HEK293 (cell line): ENCODE measurements around the gene SLC9C1.

Experiments
- CTCF ChIA-PET: fragments of 350-600 bp; formaldehyde crosslinking; extraction: SDS; loops from one replicate; lab custom pipeline; 2021; ENCODE audit warnings: antibody characterized with exemption; lab: Yijun Ruan, JAX
- POLR2A ChIA-PET: fragments of 300-600 bp; formaldehyde crosslinking; extraction: SDS; loops from one replicate; lab custom pipeline; 2020; ENCODE audit warnings: antibody characterized with exemption, inconsistent platforms; lab: Yijun Ruan, JAX
- H3K27ac ChIP-seq: fragments of 200-500 bp; sonication (Bioruptor generic); 2 replicates; pipeline ENCODE4 v1.5.1; 2014; ENCODE audit warnings: low read depth, low read length, control low read depth, inconsistent platforms; ENCODE audit errors: extremely low read depth
- H3K36me3 ChIP-seq, 2 experiments: fragments of 200-500 bp in 1 of 2; sonication (Bioruptor generic) in 1 of 2; 1 replicate in 1 of 2; 2 replicates in 1 of 2; pipeline ENCODE4 v1.5.1; 2014 to 2017; ENCODE audit warnings: inconsistent platforms in 2 of 2, low read length in 2 of 2; ENCODE audit not compliant: control insufficient read depth in 2 of 2, insufficient read depth in 1 of 2
- H3K4me1 ChIP-seq: fragments of 200-500 bp; sonication (Bioruptor generic); 2 replicates; pipeline ENCODE4 v1.5.1; 2014; ENCODE audit warnings: mild to moderate bottlenecking, low read length, inconsistent platforms; ENCODE audit not compliant: control insufficient read depth, insufficient read depth
- H3K4me3 ChIP-seq: 2 replicates; pipeline ENCODE4 v1.5.1; 2011; ENCODE audit warnings: low read depth, mild to moderate bottlenecking, control low read depth, low read length, moderate library complexity
- H3K9me3 ChIP-seq: fragments of 200-500 bp; sonication (Bioruptor generic); 2 replicates; pipeline ENCODE4 v1.5.1; 2014; ENCODE audit warnings: low read depth, low read length, inconsistent platforms; ENCODE audit not compliant: control insufficient read depth, insufficient read depth
- HOXA7 ChIP-seq: sonication (generic); formaldehyde crosslinking; IDR thresholded peaks from 2 replicates; pipeline ENCODE4 v1.8.1; 2022; ENCODE audit warnings: missing genetic modification reagents, borderline replicate concordance
- KLF1 ChIP-seq: fragments of 450-650 bp; formaldehyde crosslinking; IDR thresholded peaks from 2 replicates; pipeline ENCODE4 v1.5.1; 2016; ENCODE audit warnings: missing biosample characterization, missing genetic modification characterization
- KLF7 ChIP-seq: fragments of 450-650 bp; formaldehyde crosslinking; IDR thresholded peaks from 2 replicates; pipeline ENCODE4 v1.5.1; 2016; ENCODE audit warnings: missing biosample characterization, missing genetic modification characterization, borderline replicate concordance
- RBAK ChIP-seq: fragments of 450-650 bp; formaldehyde crosslinking; IDR thresholded peaks from 2 replicates; pipeline ENCODE4 v1.5.1; 2016; ENCODE audit warnings: missing biosample characterization, missing genetic modification characterization
- ZBTB7A ChIP-seq: fragments of 450-650 bp; formaldehyde crosslinking; IDR thresholded peaks from 2 replicates; pipeline ENCODE4 v1.5.1; 2016; ENCODE audit warnings: low read depth, missing biosample characterization, missing genetic modification characterization
- ZNF112 ChIP-seq: fragments of 450-650 bp; formaldehyde crosslinking; IDR thresholded peaks from 2 replicates; pipeline ENCODE4 v1.5.0; 2017; ENCODE audit warnings: missing biosample characterization, missing genetic modification characterization
- ZNF174 ChIP-seq: fragments of 450-650 bp; formaldehyde crosslinking; IDR thresholded peaks from 2 replicates; pipeline ENCODE4 v1.5.0; 2017; ENCODE audit warnings: missing biosample characterization, mild to moderate bottlenecking, missing genetic modification characterization
- ZNF223 ChIP-seq: fragments of 450-650 bp; formaldehyde crosslinking; IDR thresholded peaks from 2 replicates; pipeline ENCODE4 v1.5.1; 2016; ENCODE audit warnings: missing biosample characterization, missing genetic modification characterization
- ZNF24 ChIP-seq: fragments of 450-650 bp; formaldehyde crosslinking; IDR thresholded peaks from 2 replicates; pipeline ENCODE4 v1.5.1; 2016; ENCODE audit warnings: missing biosample characterization, missing genetic modification characterization
- ZNF266 ChIP-seq: fragments of 450-650 bp; formaldehyde crosslinking; IDR thresholded peaks from 2 replicates; pipeline ENCODE4 v1.5.1; 2016; ENCODE audit warnings: missing biosample characterization, missing genetic modification characterization, low read depth
- ZNF292 ChIP-seq: fragments of 450-650 bp; formaldehyde crosslinking; IDR thresholded peaks from 2 replicates; pipeline ENCODE4 v1.5.1; 2016; ENCODE audit warnings: low read depth, missing biosample characterization, missing genetic modification characterization, borderline replicate concordance
- ZNF335 ChIP-seq: fragments of 450-650 bp; formaldehyde crosslinking; conservative IDR thresholded peaks from 2 replicates; pipeline ENCODE4 v1.5.1; 2016; ENCODE audit warnings: missing biosample characterization, missing genetic modification characterization
- ZNF341 ChIP-seq: fragments of 450-650 bp; formaldehyde crosslinking; IDR thresholded peaks from 2 replicates; pipeline ENCODE4; 2016; ENCODE audit warnings: low read depth, missing biosample characterization, missing genetic modification characterization
- ZNF354C ChIP-seq: fragments of 450-650 bp; formaldehyde crosslinking; IDR thresholded peaks from 2 replicates; pipeline ENCODE4 v1.5.1; 2016; ENCODE audit warnings: missing biosample characterization, missing genetic modification characterization, low read depth, borderline replicate concordance
- ZNF510 ChIP-seq: fragments of 450-650 bp; formaldehyde crosslinking; IDR thresholded peaks from 2 replicates; pipeline ENCODE4 v1.5.1; 2018; ENCODE audit warnings: mild to moderate bottlenecking, missing genetic modification characterization, missing biosample characterization; ENCODE audit not compliant: insufficient replicate concordance
- ZNF544 ChIP-seq: fragments of 450-650 bp; formaldehyde crosslinking; IDR thresholded peaks from 2 replicates; pipeline ENCODE4 v1.5.0; 2017; ENCODE audit warnings: missing biosample characterization, missing genetic modification characterization
- ZNF596 ChIP-seq: fragments of 450-650 bp; IDR thresholded peaks from 2 replicates; pipeline ENCODE4 v1.5.0; 2018; ENCODE audit warnings: missing biosample characterization, mild to moderate bottlenecking, missing genetic modification characterization, moderate library complexity
- ZNF664 ChIP-seq: fragments of 450-650 bp; formaldehyde crosslinking; IDR thresholded peaks from 2 replicates; pipeline ENCODE4 v1.5.1; 2016; ENCODE audit warnings: missing biosample characterization, missing genetic modification characterization
- ZNF792 ChIP-seq: fragments of 450-650 bp; formaldehyde crosslinking; IDR thresholded peaks from 2 replicates; pipeline ENCODE4 v1.5.1; 2016; ENCODE audit warnings: missing biosample characterization, missing genetic modification characterization
- ZSCAN16 ChIP-seq: fragments of 450-650 bp; formaldehyde crosslinking; IDR thresholded peaks from 2 replicates; pipeline ENCODE4 v1.5.1; 2016; ENCODE audit warnings: missing biosample characterization, missing genetic modification characterization
- ZSCAN23 ChIP-seq: fragments of 450-650 bp; formaldehyde crosslinking; IDR thresholded peaks from 2 replicates; pipeline ENCODE4 v1.5.1; 2016; ENCODE audit warnings: missing biosample characterization, missing genetic modification characterization
- TF ChIP-seq, protein P1 (sequence below): fragments of 450-650 bp; formaldehyde crosslinking; IDR thresholded peaks from 2 replicates; pipeline ENCODE4 v1.5.1; 2016; ENCODE audit warnings: missing biosample characterization, missing genetic modification characterization
- TF ChIP-seq, protein P2 (sequence below): fragments of 450-650 bp; IDR thresholded peaks from 2 replicates; pipeline ENCODE4 v1.5.1; 2018; ENCODE audit warnings: missing biosample characterization, missing genetic modification characterization
- TF ChIP-seq, protein P3 (sequence below): fragments of 450-650 bp; formaldehyde crosslinking; IDR thresholded peaks from 2 replicates; pipeline ENCODE4 v1.5.1; 2016; ENCODE audit warnings: missing biosample characterization, missing genetic modification characterization
- TF ChIP-seq, protein P4 (sequence below): fragments of 450-650 bp; formaldehyde crosslinking; IDR thresholded peaks from 2 replicates; pipeline ENCODE4 v1.5.1; 2016; ENCODE audit warnings: missing biosample characterization, missing genetic modification characterization
- TF ChIP-seq, protein P5 (sequence below): fragments of 450-650 bp; formaldehyde crosslinking; IDR thresholded peaks from 2 replicates; pipeline ENCODE4 v1.5.1; 2016; ENCODE audit warnings: missing biosample characterization, missing genetic modification characterization, borderline replicate concordance

SLC9C1 gene

DNA sequence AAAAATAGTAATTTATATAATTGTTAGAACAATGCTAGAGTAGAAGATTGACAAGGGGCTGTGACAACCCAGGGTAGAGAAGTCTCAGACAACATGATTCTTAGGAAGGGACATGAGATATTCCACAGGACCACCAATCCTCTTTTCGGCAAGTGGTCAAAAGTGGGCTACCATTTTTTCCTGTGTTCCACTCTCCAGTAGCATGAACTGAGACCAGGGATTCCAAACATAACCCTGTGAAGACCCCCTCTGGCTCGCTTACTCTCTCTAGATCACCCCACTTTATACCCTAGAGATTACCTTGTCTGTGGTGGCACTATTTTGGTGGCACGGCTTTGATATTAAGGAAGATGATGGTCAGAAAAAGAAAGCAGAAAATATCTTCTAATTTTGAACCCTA, 161.9 kb downstream of the SLC9C1 start:
- POLR2A ChIA-PET: no interaction called here
- H3K27ac ChIP-seq: no peak overlapping the region
- peaks cover 12% of the 10 kb centered on the region; the same call in 1 of the 2 replicates for H3K4me1 ChIP-seq
- no peak for TF ChIP-seq ZNF266 (tag by site-specific recombination)
- TF ChIP-seq ZNF792: no peak
- TF ChIP-seq ZNF24 (tag by site-specific recombination): no peak
- no peak for TF ChIP-seq ZNF510 (tag by site-specific recombination)
- no peak for TF ChIP-seq ZNF292 (tag by site-specific recombination)
- TF ChIP-seq ZNF354C: no peak
- TF ChIP-seq, protein P1, sequence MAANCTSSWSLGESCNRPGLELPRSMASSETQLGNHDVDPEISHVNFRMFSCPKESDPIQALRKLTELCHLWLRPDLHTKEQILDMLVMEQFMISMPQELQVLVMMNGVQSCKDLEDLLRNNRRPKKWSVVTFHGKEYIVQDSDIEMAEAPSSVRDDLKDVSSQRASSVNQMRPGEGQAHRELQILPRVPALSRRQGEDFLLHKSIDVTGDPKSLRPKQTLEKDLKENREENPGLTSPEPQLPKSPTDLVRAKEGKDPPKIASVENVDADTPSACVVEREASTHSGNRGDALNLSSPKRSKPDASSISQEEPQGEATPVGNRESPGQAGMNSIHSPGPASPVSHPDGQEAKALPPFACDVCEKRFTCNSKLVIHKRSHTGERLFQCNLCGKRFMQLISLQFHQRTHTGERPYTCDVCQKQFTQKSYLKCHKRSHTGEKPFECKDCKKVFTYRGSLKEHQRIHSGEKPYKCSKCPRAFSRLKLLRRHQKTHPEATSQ (tag by site-specific recombination): no peak
- TF ChIP-seq, protein P2, sequence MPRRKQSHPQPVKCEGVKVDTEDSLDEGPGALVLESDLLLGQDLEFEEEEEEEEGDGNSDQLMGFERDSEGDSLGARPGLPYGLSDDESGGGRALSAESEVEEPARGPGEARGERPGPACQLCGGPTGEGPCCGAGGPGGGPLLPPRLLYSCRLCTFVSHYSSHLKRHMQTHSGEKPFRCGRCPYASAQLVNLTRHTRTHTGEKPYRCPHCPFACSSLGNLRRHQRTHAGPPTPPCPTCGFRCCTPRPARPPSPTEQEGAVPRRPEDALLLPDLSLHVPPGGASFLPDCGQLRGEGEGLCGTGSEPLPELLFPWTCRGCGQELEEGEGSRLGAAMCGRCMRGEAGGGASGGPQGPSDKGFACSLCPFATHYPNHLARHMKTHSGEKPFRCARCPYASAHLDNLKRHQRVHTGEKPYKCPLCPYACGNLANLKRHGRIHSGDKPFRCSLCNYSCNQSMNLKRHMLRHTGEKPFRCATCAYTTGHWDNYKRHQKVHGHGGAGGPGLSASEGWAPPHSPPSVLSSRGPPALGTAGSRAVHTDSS (tag by site-specific recombination): no peak
- TF ChIP-seq, protein P3, sequence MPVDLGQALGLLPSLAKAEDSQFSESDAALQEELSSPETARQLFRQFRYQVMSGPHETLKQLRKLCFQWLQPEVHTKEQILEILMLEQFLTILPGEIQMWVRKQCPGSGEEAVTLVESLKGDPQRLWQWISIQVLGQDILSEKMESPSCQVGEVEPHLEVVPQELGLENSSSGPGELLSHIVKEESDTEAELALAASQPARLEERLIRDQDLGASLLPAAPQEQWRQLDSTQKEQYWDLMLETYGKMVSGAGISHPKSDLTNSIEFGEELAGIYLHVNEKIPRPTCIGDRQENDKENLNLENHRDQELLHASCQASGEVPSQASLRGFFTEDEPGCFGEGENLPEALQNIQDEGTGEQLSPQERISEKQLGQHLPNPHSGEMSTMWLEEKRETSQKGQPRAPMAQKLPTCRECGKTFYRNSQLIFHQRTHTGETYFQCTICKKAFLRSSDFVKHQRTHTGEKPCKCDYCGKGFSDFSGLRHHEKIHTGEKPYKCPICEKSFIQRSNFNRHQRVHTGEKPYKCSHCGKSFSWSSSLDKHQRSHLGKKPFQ (tag by site-specific recombination): no peak
- TF ChIP-seq ZNF544 (tag by site-specific recombination): no peak
- H3K36me3 ChIP-seq: peaks cover 0 to 15% of the 10 kb centered on the region in 2 experiments; a peak in 1 of 3 replicates
- H3K9me3 ChIP-seq: no peaks in the 10 kb centered on the region
- no peak overlapping the region for H3K4me3 ChIP-seq
- CTCF ChIA-PET: interaction anchor here (0.6 kb wide), 1 partner anchor 451 kb away, joined by 3 read pairs; no protein-coding TSS in a partner anchor

DNA sequence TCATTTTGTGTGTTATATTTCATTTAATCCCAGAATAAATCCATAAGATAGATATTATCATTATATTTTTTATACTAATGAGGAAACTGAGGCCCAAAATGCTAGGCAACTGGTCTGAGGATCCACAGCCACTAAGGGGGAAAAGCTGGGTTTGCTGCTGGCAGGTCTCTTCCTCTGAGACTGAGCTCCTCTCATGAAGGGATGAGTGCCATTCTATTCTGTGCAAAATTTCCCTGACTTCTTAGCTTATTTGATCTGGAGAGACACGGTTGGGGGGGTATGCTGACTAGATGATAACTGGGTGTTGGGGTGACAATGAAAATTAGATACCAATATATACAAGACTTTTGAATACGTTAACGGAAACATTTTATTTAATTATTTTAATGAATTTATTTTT, 162.9 kb downstream of the SLC9C1 start:
- Histone ChIP-seq H3K27ac (no peak overlapping the region), H3K9me3 (no peaks in the 10 kb centered on the region), H3K4me3 (no peak overlapping the region), H3K4me1 (peaks cover 15% of the 10 kb centered on the region; the same call in 1 of the 2 replicates), H3K36me3 (peaks cover 0 to 15% of the 10 kb centered on the region in 2 experiments; a peak in 1 of 3 replicates)
- POLR2A ChIA-PET: no interaction called here
- TF ChIP-seq ZNF664 (tag by site-specific recombination) (no peak), RBAK (tag by site-specific recombination) (no peak), KLF1 (no peak), ZNF335 (tag by site-specific recombination) (no peak), ZNF174 (tag by site-specific recombination) (no peak), HOXA7 (no peak), ZSCAN16 (tag by site-specific recombination) (no peak), KLF7 (no peak), ZNF112 (tag by site-specific recombination) (no peak), ZNF341 (tag by site-specific recombination) (no peak), ZNF596 (tag by site-specific recombination) (no peak), ZSCAN23 (tag by site-specific recombination) (no peak), ZNF223 (no peak), ZBTB7A (no peak)
- TF ChIP-seq, protein P4, sequence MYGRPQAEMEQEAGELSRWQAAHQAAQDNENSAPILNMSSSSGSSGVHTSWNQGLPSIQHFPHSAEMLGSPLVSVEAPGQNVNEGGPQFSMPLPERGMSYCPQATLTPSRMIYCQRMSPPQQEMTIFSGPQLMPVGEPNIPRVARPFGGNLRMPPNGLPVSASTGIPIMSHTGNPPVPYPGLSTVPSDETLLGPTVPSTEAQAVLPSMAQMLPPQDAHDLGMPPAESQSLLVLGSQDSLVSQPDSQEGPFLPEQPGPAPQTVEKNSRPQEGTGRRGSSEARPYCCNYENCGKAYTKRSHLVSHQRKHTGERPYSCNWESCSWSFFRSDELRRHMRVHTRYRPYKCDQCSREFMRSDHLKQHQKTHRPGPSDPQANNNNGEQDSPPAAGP (tag by site-specific recombination): no peak
- TF ChIP-seq, protein P5, sequence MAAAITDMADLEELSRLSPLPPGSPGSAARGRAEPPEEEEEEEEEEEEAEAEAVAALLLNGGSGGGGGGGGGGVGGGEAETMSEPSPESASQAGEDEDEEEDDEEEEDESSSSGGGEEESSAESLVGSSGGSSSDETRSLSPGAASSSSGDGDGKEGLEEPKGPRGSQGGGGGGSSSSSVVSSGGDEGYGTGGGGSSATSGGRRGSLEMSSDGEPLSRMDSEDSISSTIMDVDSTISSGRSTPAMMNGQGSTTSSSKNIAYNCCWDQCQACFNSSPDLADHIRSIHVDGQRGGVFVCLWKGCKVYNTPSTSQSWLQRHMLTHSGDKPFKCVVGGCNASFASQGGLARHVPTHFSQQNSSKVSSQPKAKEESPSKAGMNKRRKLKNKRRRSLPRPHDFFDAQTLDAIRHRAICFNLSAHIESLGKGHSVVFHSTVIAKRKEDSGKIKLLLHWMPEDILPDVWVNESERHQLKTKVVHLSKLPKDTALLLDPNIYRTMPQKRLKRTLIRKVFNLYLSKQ (tag by site-specific recombination): no peak
- CTCF ChIA-PET: interaction anchor here (0.6 to 0.9 kb wide), 2 partner anchors 19 to 93 kb away, joined by 3 to 4 read pairs; no protein-coding TSS in a partner anchor
